WTC11 (cell line): Measurements from ENCODE around the gene APOBEC3C. TPM values are rescaled to one million over a fixed set of nuclear protein-coding genes. Genes with fewer than 3 reads are reported as not detected.
"Not testable (repeated sequence)": the region's sequence is repeated elsewhere in the genome, so short reads cannot be mapped to it uniquely, and the experiment has no call there.

Experiments used
- ATAC-seq: fragments of 200-7000 bp; cut with Tn5 transposase; 2 replicates; pipeline ENCODE4 v1.10.0; 2021; ENCODE audit warnings: mild to moderate bottlenecking, moderate library complexity
- CTCF ChIA-PET: fragments of 300-600 bp; sonication (Branson Sonifier 250); formaldehyde crosslinking; loops from one replicate; lab custom pipeline; 2021; ENCODE audit warnings: antibody characterized with exemption; lab: Charles Lee
- POLR2A ChIA-PET: fragments of 350-600 bp; sonication (Branson Sonifier 250); formaldehyde crosslinking; loops from one replicate; lab custom pipeline; 2021; ENCODE audit warnings: antibody characterized with exemption; lab: Charles Lee
- DNase-seq: peaks from one replicate; pipeline ENCODE4 v3.0.0; 2021; ENCODE audit warnings: low spot score
- H3K27ac Mint-ChIP-seq: 2 replicates; pipeline ENCODE4 v1.8.0; 2021; ENCODE audit warnings: mixed read lengths
- H3K27me3 Mint-ChIP-seq: 2 replicates; pipeline ENCODE4 v1.8.0; 2021; ENCODE audit warnings: low read depth, mild to moderate bottlenecking, moderate library complexity, mixed read lengths
- H3K36me3 Mint-ChIP-seq: 2 replicates; pipeline ENCODE4 v1.8.0; 2021; ENCODE audit warnings: mixed read lengths
- H3K4me1 Mint-ChIP-seq: 2 replicates; pipeline ENCODE4 v1.8.0; 2022; ENCODE audit warnings: mixed read lengths
- H3K4me3 Mint-ChIP-seq: 2 replicates; pipeline ENCODE4 v1.8.0; 2021; ENCODE audit warnings: mild to moderate bottlenecking, moderate library complexity, mixed read lengths
- H3K9me3 Mint-ChIP-seq: 2 replicates; pipeline ENCODE4 v1.8.0; 2021; ENCODE audit warnings: mixed read lengths
- CREM ChIP-seq: sonication (generic); formaldehyde crosslinking; IDR thresholded peaks from 2 replicates; pipeline ENCODE4 v1.8.1; 2022; ENCODE audit warnings: mild to moderate bottlenecking, missing genetic modification reagents, moderate library complexity
- EMX1 ChIP-seq: fragments of 250-450 bp; sonication (Bioruptor Pico); IDR thresholded peaks from 2 replicates; pipeline ENCODE4 v1.8.0; 2021; ENCODE audit warnings: mild to moderate bottlenecking
- FOXP1 ChIP-seq: sonication (generic); formaldehyde crosslinking; IDR thresholded peaks from 2 replicates; pipeline ENCODE4 v1.8.0; 2022; ENCODE audit warnings: missing genetic modification reagents, mild to moderate bottlenecking, moderate library complexity, borderline replicate concordance
- HMGA2 ChIP-seq: fragments of 250-450 bp; sonication (Bioruptor Pico); IDR thresholded peaks from 2 replicates; pipeline ENCODE4 v1.4.0; 2021; ENCODE audit warnings: mild to moderate bottlenecking, moderate library complexity
- NFYB ChIP-seq: sonication (generic); formaldehyde crosslinking; conservative IDR thresholded peaks from 2 replicates; pipeline ENCODE4 v1.8.0; 2022; ENCODE audit warnings: low read depth, missing genetic modification reagents
- PRRX2 ChIP-seq: fragments of 250-450 bp; sonication (Bioruptor Pico); IDR thresholded peaks from 2 replicates; pipeline ENCODE4 v1.8.0; 2021; ENCODE audit warnings: mild to moderate bottlenecking
- SMAD4 ChIP-seq: sonication (generic); formaldehyde crosslinking; IDR thresholded peaks from 2 replicates; pipeline ENCODE4 v1.8.0; 2022; ENCODE audit warnings: mild to moderate bottlenecking, missing genetic modification reagents
- TEAD4 ChIP-seq: sonication (generic); formaldehyde crosslinking; IDR thresholded peaks from 2 replicates; pipeline ENCODE4 v1.8.0; 2022; ENCODE audit warnings: mild to moderate bottlenecking, missing genetic modification reagents
- total RNA-seq: library from RNA; stranded (reverse); gene quantifications from 3 replicates; pipeline ENCODE4 v1.2.3, GENCODE V29; 2021
- TF ChIP-seq, protein P1 (sequence below): fragments of 250-450 bp; sonication (Bioruptor Pico); IDR thresholded peaks from 2 replicates; pipeline ENCODE4 v1.9.0; 2021; ENCODE audit warnings: mild to moderate bottlenecking, borderline replicate concordance
- TF ChIP-seq, protein P2 (sequence below): sonication (generic); formaldehyde crosslinking; IDR thresholded peaks from 2 replicates; pipeline ENCODE4 v1.8.1; 2022; ENCODE audit warnings: mild to moderate bottlenecking, moderate library complexity, missing genetic modification reagents
- TF ChIP-seq, protein P3 (sequence below): sonication (generic); formaldehyde crosslinking; IDR thresholded peaks from 2 replicates; pipeline ENCODE4 v1.8.0; 2022; ENCODE audit warnings: mild to moderate bottlenecking, missing genetic modification reagents
- TF ChIP-seq, protein P4 (sequence below): sonication (generic); formaldehyde crosslinking; IDR thresholded peaks from 2 replicates; pipeline ENCODE4 v1.8.1; 2023; ENCODE audit warnings: mild to moderate bottlenecking, moderate library complexity, missing genetic modification reagents

The APOBEC3C gene
- total RNA-seq, 1 experiment from 2014 or later = 33.4 TPM

DNA sequence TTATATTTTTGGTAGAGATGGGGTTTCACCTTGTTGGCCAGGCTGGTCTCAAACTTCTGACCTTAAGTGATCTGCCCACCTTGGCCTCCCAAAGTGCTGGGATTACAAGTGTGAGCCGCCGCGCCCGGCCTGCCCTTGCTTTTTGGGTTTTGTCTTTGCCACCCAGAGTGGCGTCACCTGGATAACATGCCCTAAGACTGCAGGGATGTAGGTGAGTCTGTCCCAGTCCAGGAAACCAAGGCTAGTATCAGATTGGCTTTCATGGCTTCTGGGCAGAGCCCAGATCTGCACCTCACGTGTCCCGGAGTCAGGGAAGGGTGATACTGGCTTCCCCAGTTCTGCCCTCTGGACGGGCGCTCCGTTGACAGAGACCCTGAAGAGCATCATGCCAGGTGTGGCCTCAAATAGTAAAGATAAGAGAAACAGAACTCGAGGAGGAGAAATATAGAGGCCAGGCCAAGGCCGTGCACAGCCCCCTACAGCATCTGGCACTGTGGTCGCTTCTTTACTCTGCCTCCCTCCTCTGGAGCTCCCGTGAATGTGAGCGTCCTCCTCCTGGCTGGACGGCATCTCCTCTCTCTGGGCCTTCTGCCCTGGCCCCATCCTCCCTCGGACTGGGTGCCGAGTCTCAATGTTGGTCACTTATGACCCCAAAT, 39.8 kb upstream of the APOBEC3C start:
- ChIA-PET POLR2A (no interaction called here), CTCF (interaction anchor here (0.6 to 1.1 kb wide), 4 partner anchors 23 to 105 kb away, joined by 3 to 4 read pairs (median 3); no protein-coding TSS in a partner anchor)
- peaks cover 2% of the 10 kb centered on the region for H3K27me3 Mint-ChIP-seq
- no peak overlapping the region for H3K27ac Mint-ChIP-seq
- no peaks in the 10 kb centered on the region for H3K4me1 Mint-ChIP-seq
- peaks cover 4% of the 10 kb centered on the region for H3K36me3 Mint-ChIP-seq
- H3K9me3 Mint-ChIP-seq = peaks cover 4% of the 10 kb centered on the region
- TF ChIP-seq TEAD4 (CRISPR knock-in tag) (no peak), EMX1 (CRISPR knock-in tag) (no peak), CREM (no peak)
- no peak for ATAC-seq
- DNase-seq = no peak
- no peak overlapping the region for H3K4me3 Mint-ChIP-seq

DNA sequence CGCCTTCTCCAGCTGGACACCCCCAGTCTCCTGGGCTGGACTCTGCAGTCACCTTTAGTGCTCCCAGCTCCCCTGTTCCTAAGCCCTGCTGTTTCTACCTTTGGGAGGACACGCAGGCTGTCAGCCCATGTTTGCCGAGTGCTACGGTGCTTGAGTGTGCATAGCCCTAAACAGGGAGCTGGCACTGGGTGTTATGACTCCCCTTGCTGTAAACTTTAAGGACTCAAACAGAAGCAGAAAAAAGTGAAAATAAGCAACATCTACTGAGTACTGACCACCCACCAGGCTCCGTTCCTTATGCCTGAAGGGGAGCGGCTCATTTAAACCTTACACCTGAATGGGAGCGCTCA, 39.3 kb upstream of the APOBEC3C start:
- DNase-seq (no peak), ATAC-seq (no peak)
- peaks cover 2% of the 10 kb centered on the region for H3K27me3 Mint-ChIP-seq
- no peak overlapping the region for H3K27ac Mint-ChIP-seq
- H3K4me3 Mint-ChIP-seq = no peak overlapping the region
- ChIA-PET CTCF (interaction anchor here (1.1 kb wide), 2 partner anchors 105 to 106 kb away, joined by 3 to 4 read pairs; no protein-coding TSS in a partner anchor), POLR2A (no interaction called here)
- peaks cover 4% of the 10 kb centered on the region for H3K9me3 Mint-ChIP-seq
- H3K36me3 Mint-ChIP-seq = peaks cover 4% of the 10 kb centered on the region
- H3K4me1 Mint-ChIP-seq = no peaks in the 10 kb centered on the region
- TF ChIP-seq FOXP1 (no peak), PRRX2 (no peak), NFYB (CRISPR knock-in tag) (no peak), HMGA2 (no peak), SMAD4 (CRISPR knock-in tag) (no peak)
- TF ChIP-seq, protein P1, sequence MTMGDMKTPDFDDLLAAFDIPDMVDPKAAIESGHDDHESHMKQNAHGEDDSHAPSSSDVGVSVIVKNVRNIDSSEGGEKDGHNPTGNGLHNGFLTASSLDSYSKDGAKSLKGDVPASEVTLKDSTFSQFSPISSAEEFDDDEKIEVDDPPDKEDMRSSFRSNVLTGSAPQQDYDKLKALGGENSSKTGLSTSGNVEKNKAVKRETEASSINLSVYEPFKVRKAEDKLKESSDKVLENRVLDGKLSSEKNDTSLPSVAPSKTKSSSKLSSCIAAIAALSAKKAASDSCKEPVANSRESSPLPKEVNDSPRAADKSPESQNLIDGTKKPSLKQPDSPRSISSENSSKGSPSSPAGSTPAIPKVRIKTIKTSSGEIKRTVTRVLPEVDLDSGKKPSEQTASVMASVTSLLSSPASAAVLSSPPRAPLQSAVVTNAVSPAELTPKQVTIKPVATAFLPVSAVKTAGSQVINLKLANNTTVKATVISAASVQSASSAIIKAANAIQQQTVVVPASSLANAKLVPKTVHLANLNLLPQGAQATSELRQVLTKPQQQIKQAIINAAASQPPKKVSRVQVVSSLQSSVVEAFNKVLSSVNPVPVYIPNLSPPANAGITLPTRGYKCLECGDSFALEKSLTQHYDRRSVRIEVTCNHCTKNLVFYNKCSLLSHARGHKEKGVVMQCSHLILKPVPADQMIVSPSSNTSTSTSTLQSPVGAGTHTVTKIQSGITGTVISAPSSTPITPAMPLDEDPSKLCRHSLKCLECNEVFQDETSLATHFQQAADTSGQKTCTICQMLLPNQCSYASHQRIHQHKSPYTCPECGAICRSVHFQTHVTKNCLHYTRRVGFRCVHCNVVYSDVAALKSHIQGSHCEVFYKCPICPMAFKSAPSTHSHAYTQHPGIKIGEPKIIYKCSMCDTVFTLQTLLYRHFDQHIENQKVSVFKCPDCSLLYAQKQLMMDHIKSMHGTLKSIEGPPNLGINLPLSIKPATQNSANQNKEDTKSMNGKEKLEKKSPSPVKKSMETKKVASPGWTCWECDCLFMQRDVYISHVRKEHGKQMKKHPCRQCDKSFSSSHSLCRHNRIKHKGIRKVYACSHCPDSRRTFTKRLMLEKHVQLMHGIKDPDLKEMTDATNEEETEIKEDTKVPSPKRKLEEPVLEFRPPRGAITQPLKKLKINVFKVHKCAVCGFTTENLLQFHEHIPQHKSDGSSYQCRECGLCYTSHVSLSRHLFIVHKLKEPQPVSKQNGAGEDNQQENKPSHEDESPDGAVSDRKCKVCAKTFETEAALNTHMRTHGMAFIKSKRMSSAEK = no peak
- TF ChIP-seq, protein P2, sequence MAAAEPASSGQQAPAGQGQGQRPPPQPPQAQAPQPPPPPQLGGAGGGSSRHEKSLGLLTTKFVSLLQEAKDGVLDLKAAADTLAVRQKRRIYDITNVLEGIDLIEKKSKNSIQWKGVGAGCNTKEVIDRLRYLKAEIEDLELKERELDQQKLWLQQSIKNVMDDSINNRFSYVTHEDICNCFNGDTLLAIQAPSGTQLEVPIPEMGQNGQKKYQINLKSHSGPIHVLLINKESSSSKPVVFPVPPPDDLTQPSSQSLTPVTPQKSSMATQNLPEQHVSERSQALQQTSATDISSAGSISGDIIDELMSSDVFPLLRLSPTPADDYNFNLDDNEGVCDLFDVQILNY (CRISPR knock-in tag) = no peak
- TF ChIP-seq, protein P3, sequence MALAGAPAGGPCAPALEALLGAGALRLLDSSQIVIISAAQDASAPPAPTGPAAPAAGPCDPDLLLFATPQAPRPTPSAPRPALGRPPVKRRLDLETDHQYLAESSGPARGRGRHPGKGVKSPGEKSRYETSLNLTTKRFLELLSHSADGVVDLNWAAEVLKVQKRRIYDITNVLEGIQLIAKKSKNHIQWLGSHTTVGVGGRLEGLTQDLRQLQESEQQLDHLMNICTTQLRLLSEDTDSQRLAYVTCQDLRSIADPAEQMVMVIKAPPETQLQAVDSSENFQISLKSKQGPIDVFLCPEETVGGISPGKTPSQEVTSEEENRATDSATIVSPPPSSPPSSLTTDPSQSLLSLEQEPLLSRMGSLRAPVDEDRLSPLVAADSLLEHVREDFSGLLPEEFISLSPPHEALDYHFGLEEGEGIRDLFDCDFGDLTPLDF = no peak
- TF ChIP-seq, protein P4, sequence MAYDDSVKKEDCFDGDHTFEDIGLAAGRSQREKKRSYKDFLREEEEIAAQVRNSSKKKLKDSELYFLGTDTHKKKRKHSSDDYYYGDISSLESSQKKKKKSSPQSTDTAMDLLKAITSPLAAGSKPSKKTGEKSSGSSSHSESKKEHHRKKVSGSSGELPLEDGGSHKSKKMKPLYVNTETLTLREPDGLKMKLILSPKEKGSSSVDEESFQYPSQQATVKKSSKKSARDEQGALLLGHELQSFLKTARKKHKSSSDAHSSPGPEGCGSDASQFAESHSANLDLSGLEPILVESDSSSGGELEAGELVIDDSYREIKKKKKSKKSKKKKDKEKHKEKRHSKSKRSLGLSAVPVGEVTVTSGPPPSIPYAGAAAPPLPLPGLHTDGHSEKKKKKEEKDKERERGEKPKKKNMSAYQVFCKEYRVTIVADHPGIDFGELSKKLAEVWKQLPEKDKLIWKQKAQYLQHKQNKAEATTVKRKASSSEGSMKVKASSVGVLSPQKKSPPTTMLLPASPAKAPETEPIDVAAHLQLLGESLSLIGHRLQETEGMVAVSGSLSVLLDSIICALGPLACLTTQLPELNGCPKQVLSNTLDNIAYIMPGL (CRISPR knock-in tag) = no peak

DNA sequence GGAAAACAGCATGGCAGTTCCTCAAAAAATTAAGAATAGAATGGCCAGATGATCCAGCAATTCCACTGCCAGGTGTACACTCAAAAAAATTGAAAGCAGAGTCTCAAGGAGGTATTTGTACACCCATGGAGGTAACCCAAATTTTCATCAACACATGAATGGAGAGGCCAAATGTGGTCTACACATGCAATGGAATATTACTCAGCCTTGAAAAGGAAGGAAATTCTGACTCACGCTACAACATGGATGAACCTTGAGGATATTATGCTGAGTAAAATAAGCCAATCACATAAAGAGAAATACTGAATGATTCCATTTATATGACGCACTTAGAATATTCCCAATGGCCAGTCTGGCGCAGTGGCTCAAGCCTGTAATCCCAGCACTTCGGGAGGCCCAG, 36.8 kb upstream of the APOBEC3C start:
- DNase-seq, H3K9me3 Mint-ChIP-seq, ATAC-seq, H3K27me3 Mint-ChIP-seq, H3K4me3 Mint-ChIP-seq, H3K4me1 Mint-ChIP-seq, H3K27ac Mint-ChIP-seq, H3K36me3 Mint-ChIP-seq, CTCF ChIA-PET, POLR2A ChIA-PET: not testable (repeated sequence)

DNA sequence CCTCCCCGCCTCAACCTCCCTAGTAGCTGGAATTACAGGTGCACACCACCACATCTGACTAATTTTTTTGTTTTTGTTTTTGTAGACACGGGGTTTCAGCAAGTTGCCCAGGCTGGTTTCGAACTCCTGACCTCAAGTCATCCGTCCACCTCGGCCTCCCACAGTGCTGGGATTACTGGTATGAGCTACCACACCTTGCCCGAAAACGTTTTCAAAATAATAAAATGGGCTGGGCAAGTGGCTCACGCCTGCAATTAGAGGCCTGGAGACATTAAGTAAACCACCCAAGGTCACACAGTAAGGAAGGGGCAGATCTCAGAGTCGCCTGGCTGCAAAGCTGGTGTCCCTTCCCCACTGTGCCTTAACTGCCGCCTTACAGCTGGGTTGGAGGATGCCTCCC, 33.5 kb upstream of the APOBEC3C start:
- POLR2A ChIA-PET, H3K9me3 Mint-ChIP-seq, H3K27me3 Mint-ChIP-seq, H3K4me3 Mint-ChIP-seq, H3K27ac Mint-ChIP-seq, H3K4me1 Mint-ChIP-seq, ATAC-seq, DNase-seq: not testable (repeated sequence)
- peaks cover 12% of the 10 kb centered on the region for H3K36me3 Mint-ChIP-seq
- CTCF ChIA-PET = interaction anchor here (1.9 kb wide), 1 partner anchor 22 kb away, joined by 9 read pairs; no protein-coding TSS in a partner anchor
